Ramos (cell line): Measurements from ENCODE around the gene BIN1.

ENCODE experiments used
- in situ Hi-C: fragments of 300-500 bp; cut with MboI; formaldehyde crosslinking; loops from one replicate; pipeline ENCODE4 v1.14.3; 2022; ENCODE audit warnings: low sequenced_read_pairs; ENCODE audit not compliant: unreplicated experiment

The BIN1 gene

GRCh38 chr2:127105656-127106456 lies 1.1 kb downstream of the BIN1 start:
- in situ Hi-C loops = no loop called here

GRCh38 chr2:127104881-127105655 lies 1.9 kb downstream of the BIN1 start:
- in situ Hi-C loops = no loop called here

GRCh38 chr2:127104166-127104660 lies 2.7 kb downstream of the BIN1 start:
- in situ Hi-C loops = no loop called here

- in situ Hi-C loops = no loop called here
These were observed 3.5 kb downstream of the BIN1 start for GRCh38 chr2:127103243-127104165.

GRCh38 chr2:127102521-127103242 lies 4.3 kb downstream of the BIN1 start:
- in situ Hi-C loops = no loop called here

GRCh38 chr2:127101756-127102477 lies 5.0 kb downstream of the BIN1 start:
- in situ Hi-C loops = no loop called here

- in situ Hi-C loops = no loop called here
These were observed 5.8 kb downstream of the BIN1 start for GRCh38 chr2:127101048-127101611.

GRCh38 chr2:127100251-127101047 lies 6.5 kb downstream of the BIN1 start:
- in situ Hi-C loops = no loop called here

GRCh38 chr2:127098711-127099110 lies 8.2 kb downstream of the BIN1 start:
- in situ Hi-C loops = no loop called here

- in situ Hi-C loops = no loop called here
These were observed 8.9 kb downstream of the BIN1 start for GRCh38 chr2:127097841-127098651.

GRCh38 chr2:127097471-127097765 lies 9.5 kb downstream of the BIN1 start:
- in situ Hi-C loops = no loop called here

GRCh38 chr2:127096718-127097470 lies 10.1 kb downstream of the BIN1 start:
- in situ Hi-C loops = no loop called here

- in situ Hi-C loops = no loop called here
These were observed 10.7 kb downstream of the BIN1 start for GRCh38 chr2:127096280-127096679.

GRCh38 chr2:127095784-127096183 lies 11.2 kb downstream of the BIN1 start:
- in situ Hi-C loops = no loop called here

- in situ Hi-C loops = no loop called here
These were observed 11.7 kb downstream of the BIN1 start for GRCh38 chr2:127095367-127095641.

- in situ Hi-C loops = no loop called here
These were observed 12.2 kb downstream of the BIN1 start for GRCh38 chr2:127094509-127095366.
